GM21360 (cell line): Measurements from ENCODE around the gene DAPK2.
"Not testable (repeated sequence)": the region's sequence is repeated elsewhere in the genome, so short reads cannot be mapped to it uniquely, and the experiment has no call there.

ENCODE experiments used
- ATAC-seq: cut with Tn5 transposase; IDR thresholded peaks from one replicate; pipeline ENCODE4 v1.9.1; 2021; ENCODE audit warnings: mild to moderate bottlenecking, moderate library complexity; ENCODE audit not compliant: unreplicated experiment

The DAPK2 gene

GRCh38 chr15:63978511-63979261, 67.6 kb downstream of the DAPK2 start:
- ATAC-seq: no peak

- no peak for ATAC-seq
Observed at GRCh38 chr15:63977119-63977518, 69.2 kb downstream of the DAPK2 start.

GRCh38 chr15:63974021-63974420, 72.3 kb downstream of the DAPK2 start:
- no peak for ATAC-seq

GRCh38 chr15:63973212-63974009, 72.9 kb downstream of the DAPK2 start:
- ATAC-seq: no peak

GRCh38 chr15:63972801-63973200, 73.5 kb downstream of the DAPK2 start:
- no peak for ATAC-seq

- no peak for ATAC-seq
Observed at GRCh38 chr15:63971904-63972303, 74.4 kb downstream of the DAPK2 start.

GRCh38 chr15:63971427-63971805, 74.9 kb downstream of the DAPK2 start:
- ATAC-seq: peak; percentile 18

- ATAC-seq: peak; percentile 86
Observed at GRCh38 chr15:63970621-63971426, 75.5 kb downstream of the DAPK2 start.

GRCh38 chr15:63969652-63970421, 76.4 kb downstream of the DAPK2 start:
- ATAC-seq: no peak

GRCh38 chr15:63968700-63969099, 77.6 kb downstream of the DAPK2 start:
- no peak for ATAC-seq

GRCh38 chr15:63968122-63968524, 78.2 kb downstream of the DAPK2 start:
- ATAC-seq: no peak

- no peak for ATAC-seq
Observed at GRCh38 chr15:63967616-63968015, 78.7 kb downstream of the DAPK2 start.

GRCh38 chr15:63962947-63963721, 83.2 kb downstream of the DAPK2 start:
- ATAC-seq: not testable (repeated sequence)

- no peak for ATAC-seq
Observed at GRCh38 chr15:63953524-63953923, 92.8 kb downstream of the DAPK2 start.

GRCh38 chr15:63950911-63951481, 95.3 kb downstream of the DAPK2 start:
- ATAC-seq: no peak

GRCh38 chr15:63948971-63949370, 97.3 kb downstream of the DAPK2 start:
- no peak for ATAC-seq

GRCh38 chr15:63948436-63948835, 97.8 kb downstream of the DAPK2 start:
- ATAC-seq: no peak

- no peak for ATAC-seq
Observed at GRCh38 chr15:63947228-63947627, 99.1 kb downstream of the DAPK2 start.

- ATAC-seq: no peak
Observed at GRCh38 chr15:63946524-63947065, 99.7 kb downstream of the DAPK2 start.
